Measurements from ENCODE around the gene YPEL4.

The YPEL4 gene

GRCh38 chr11:57638005-57638781, 11.5 kb downstream of the YPEL4 start:
- H3K27ac ChIP-seq, result no peak overlapping the region
- TF ChIP-seq CTCF (IDR thresholded peaks at IDR 0.05), result no peak
- no peak for TF ChIP-seq ZFX (IDR thresholded peaks at IDR 0.05; ENCODE audit: borderline replicate concordance)

GRCh38 chr11:57637626-57638004, 12.1 kb downstream of the YPEL4 start:
- no peak overlapping the region for H3K27ac ChIP-seq
- no peak for TF ChIP-seq CTCF (IDR thresholded peaks at IDR 0.05)
- no peak for TF ChIP-seq ZFX (IDR thresholded peaks at IDR 0.05; ENCODE audit: borderline replicate concordance)

- TF ChIP-seq CTCF (IDR thresholded peaks at IDR 0.05) (no peak), ZFX (IDR thresholded peaks at IDR 0.05; ENCODE audit: borderline replicate concordance) (no peak)
- no peak overlapping the region for H3K27ac ChIP-seq
These were observed 14.5 kb downstream of the YPEL4 start for GRCh38 chr11:57635246-57635645.

GRCh38 chr11:57634311-57634710, 15.4 kb downstream of the YPEL4 start:
- no peak overlapping the region for H3K27ac ChIP-seq
- TF ChIP-seq CTCF (IDR thresholded peaks at IDR 0.05) (no peak), ZFX (IDR thresholded peaks at IDR 0.05; ENCODE audit: borderline replicate concordance) (no peak)

GRCh38 chr11:57633394-57634070, 16.2 kb downstream of the YPEL4 start:
- TF ChIP-seq ZFX (IDR thresholded peaks at IDR 0.05; ENCODE audit: borderline replicate concordance) (no peak), CTCF (IDR thresholded peaks at IDR 0.05) (no peak)
- no peak overlapping the region for H3K27ac ChIP-seq

- H3K27ac ChIP-seq, result no peak overlapping the region
- TF ChIP-seq CTCF (IDR thresholded peaks at IDR 0.05), result no peak
These were observed 17.6 kb downstream of the YPEL4 start for GRCh38 chr11:57632116-57632515.

GRCh38 chr11:57630171-57630570, 19.5 kb downstream of the YPEL4 start:
- no peak overlapping the region for H3K27ac ChIP-seq
- TF ChIP-seq CTCF (IDR thresholded peaks at IDR 0.05), result no peak
- TF ChIP-seq ZFX (IDR thresholded peaks at IDR 0.05; ENCODE audit: borderline replicate concordance), result no peak

All from 22Rv1 (cell line).